Breast epithelium (tissue), 3 donors: ENCODE measurements around the gene UGT1A10.

Experiments
- POLR2A ChIP-seq: fragments of 450-650 bp; IDR thresholded peaks from one replicate; pipeline ENCODE4 v1.6.1; 2016; ENCODE audit warnings: antibody characterized with exemption, mild to moderate bottlenecking, moderate library complexity
- POLR2AphosphoS5 ChIP-seq, 3 donors: sonication (generic); formaldehyde crosslinking; IDR thresholded peaks; one replicate each; pipeline ENCODE4 v1.6.1; 2017; ENCODE audit warnings: antibody characterized with exemption in 3 of 3
- TF ChIP-seq, protein P1 (sequence below), 3 donors: fragments of 450-650 bp; IDR thresholded peaks; one replicate each; pipeline ENCODE4 v1.5.1; 2016 to 2017; ENCODE audit warnings: antibody characterized with exemption in 3 of 3, mild to moderate bottlenecking in 3 of 3, moderate library complexity in 3 of 3

GRCh38 chr2:233699424-233700027, 63.3 kb downstream of the UGT1A10 start:
- TF ChIP-seq POLR2AphosphoS5 (IDR thresholded peaks at IDR 0.05) (no peak), POLR2A (no peak)
- TF ChIP-seq, protein P1, sequence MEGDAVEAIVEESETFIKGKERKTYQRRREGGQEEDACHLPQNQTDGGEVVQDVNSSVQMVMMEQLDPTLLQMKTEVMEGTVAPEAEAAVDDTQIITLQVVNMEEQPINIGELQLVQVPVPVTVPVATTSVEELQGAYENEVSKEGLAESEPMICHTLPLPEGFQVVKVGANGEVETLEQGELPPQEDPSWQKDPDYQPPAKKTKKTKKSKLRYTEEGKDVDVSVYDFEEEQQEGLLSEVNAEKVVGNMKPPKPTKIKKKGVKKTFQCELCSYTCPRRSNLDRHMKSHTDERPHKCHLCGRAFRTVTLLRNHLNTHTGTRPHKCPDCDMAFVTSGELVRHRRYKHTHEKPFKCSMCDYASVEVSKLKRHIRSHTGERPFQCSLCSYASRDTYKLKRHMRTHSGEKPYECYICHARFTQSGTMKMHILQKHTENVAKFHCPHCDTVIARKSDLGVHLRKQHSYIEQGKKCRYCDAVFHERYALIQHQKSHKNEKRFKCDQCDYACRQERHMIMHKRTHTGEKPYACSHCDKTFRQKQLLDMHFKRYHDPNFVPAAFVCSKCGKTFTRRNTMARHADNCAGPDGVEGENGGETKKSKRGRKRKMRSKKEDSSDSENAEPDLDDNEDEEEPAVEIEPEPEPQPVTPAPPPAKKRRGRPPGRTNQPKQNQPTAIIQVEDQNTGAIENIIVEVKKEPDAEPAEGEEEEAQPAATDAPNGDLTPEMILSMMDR (IDR thresholded peaks at IDR 0.05), result no peak
